GM21360 (cell line): Measurements from ENCODE around the gene CPE.
"Not testable (repeated sequence)": the region's sequence is repeated elsewhere in the genome, so short reads cannot be mapped to it uniquely, and the experiment has no call there.

ENCODE experiments used
- ATAC-seq: cut with Tn5 transposase; IDR thresholded peaks from one replicate; pipeline ENCODE4 v1.9.1; 2021; ENCODE audit warnings: mild to moderate bottlenecking, moderate library complexity; ENCODE audit not compliant: unreplicated experiment

CPE gene

DNA sequence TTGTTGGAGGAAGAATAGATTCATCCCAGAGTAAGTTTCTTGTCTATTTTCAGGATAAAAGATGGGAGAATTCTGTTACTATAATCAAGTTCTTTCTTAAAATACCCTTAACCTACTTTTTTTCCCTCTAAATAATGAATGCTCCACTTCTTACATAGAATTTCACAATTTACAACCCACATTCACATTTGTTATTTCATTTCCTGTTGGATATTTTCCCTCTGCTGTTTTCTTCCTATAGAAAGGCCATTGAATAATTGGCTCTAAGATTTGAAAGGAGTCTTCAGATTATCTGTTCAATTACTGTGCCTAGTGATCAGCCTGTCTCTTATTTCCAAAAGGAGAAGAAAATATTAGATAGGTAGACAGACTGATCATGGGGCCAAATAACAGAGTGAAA is 79.7 kb downstream of the CPE start:
- no peak for ATAC-seq

DNA sequence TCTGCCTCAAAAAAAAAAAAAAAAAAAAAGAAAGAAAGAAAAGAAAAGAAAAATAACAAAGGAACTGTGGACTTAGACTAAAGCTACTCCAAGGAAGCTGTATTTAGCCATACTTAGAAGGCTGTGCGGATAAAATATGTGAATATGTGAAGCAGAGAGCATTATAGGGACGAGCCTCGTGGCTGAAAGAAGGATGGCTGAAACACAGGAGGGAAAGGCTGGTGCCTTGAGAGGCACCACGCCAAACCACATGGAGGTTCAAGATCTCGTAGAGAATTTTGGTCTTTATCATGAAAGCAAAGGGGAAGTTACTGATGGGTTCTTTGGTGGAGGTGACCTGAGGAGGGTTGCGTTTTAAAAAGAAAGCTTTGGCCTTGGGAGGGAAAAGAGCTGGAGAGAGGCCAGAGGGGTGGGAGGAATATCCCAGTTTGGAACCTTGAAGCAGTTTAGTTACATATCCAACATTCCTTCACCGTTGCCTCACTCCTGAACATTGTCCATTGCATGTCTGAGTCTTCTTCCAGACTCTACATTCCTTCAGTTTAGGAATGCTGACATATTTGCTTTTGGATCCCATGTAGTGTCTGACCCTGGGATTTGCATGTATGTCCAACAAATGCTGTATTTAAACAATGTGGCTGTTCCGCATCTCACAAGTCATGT is 82.5 kb downstream of the CPE start:
- no peak for ATAC-seq

DNA sequence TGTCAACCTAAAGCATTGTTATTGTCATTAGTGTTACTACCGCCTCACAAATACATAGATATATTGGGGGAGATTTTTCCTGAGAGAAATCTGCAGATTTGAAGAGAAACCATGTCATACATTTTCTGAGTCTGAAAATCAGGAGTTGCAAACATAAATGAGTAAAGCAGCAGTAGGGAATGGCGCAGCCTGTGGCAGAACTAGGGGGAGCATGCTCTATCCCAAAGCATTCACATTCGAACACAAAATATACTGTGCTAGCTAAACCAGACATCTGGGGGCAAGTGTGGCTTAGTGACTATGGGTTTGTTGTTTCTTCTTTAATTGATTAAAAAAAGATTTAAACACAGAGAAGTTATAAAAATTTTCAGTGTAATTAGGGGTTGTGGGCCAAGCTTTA is 83.2 kb downstream of the CPE start:
- no peak for ATAC-seq

DNA sequence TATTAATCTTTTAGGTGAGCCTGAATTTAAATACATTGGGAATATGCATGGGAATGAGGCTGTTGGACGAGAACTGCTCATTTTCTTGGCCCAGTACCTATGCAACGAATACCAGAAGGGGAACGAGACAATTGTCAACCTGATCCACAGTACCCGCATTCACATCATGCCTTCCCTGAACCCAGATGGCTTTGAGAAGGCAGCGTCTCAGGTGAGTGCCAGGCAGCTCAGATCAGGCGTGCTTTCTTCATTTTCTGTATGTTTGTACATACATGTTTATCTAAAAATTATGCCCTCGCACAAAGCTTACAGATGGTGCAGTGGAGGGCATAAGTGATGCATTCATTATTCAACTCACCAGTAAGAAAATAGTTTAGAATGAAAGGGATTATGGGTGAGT is 85.6 kb downstream of the CPE start:
- peak; percentile 15 for ATAC-seq

DNA sequence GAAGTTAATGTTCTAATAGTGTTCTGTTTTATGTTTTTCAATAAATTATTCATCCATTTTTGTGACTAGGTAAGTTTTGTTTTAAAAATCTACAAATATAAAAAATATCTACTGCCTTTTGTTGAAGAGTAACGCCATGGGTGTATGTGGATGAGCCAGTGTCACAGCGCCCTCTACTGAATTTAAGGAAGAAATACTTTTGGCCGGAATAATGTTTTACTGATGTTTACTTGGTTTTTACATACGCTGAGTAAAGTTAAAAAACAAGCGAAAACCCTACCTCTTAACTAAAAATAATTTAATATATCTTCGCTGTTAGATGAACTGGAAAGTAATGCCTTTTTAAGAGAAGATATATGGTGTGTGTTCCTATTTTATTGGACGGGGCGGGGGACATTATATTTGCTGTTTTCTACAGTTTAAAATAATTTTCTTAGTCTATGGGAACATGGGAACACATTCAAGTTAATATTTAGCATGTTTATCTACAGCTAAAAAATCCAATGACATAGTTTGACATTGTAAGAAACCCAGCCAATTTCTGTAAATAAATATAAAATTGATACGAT is 86.1 kb downstream of the CPE start:
- ATAC-seq: peak; percentile 79

DNA sequence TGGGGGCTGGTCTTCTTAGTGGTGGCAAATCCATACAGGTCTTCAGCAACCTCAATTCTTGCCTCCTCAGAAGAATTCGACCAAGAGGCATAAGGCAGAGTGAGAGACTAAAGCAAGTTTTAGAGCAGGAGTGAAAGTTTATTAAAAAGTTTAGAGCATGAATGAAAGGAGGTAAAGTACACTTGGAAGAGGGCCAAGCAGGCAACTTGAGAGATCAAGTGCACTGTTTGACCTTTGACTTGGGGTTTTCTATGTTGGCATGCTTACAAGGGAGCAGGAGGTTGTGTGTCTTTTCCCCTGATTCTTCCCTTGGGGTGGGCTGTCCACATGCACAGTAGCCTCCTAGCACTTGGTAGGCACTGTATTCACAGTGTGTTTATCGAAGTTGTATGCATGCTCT is 91.2 kb downstream of the CPE start:
- ATAC-seq: no peak

DNA sequence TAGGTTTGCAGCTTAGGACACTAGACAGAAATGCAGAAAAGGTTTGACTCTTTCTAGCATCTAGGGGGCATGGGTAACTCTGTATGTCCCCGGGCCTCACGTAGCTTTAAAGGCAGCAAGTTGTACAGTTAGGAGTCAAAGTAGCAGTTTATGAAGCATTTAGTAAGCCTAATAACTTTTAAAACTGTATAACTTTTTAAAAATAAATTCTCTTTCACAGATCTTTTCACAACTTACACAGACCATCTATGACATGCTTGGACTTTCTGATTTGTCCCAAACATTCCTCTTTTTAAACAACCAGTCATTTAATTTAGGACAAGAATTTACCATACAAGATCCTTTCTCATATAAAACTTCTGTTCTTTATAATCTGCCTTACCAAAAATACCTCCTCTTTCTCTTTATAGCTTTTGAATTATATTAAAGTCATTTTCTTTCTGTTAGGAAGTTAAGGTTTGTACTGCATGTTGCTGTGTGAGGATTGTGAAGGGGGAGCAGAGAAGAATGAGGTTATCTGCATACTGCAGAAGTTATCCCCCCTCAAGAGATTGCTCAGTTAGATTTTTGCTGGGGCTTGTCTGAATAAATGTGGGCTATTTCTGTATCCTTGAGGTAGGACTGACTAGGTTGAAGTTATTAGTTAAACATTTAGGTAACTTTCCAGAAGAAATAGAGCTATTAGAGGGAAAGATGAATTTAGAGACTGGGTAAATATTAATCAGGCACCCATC is 94.3 kb downstream of the CPE start:
- no peak for ATAC-seq

DNA sequence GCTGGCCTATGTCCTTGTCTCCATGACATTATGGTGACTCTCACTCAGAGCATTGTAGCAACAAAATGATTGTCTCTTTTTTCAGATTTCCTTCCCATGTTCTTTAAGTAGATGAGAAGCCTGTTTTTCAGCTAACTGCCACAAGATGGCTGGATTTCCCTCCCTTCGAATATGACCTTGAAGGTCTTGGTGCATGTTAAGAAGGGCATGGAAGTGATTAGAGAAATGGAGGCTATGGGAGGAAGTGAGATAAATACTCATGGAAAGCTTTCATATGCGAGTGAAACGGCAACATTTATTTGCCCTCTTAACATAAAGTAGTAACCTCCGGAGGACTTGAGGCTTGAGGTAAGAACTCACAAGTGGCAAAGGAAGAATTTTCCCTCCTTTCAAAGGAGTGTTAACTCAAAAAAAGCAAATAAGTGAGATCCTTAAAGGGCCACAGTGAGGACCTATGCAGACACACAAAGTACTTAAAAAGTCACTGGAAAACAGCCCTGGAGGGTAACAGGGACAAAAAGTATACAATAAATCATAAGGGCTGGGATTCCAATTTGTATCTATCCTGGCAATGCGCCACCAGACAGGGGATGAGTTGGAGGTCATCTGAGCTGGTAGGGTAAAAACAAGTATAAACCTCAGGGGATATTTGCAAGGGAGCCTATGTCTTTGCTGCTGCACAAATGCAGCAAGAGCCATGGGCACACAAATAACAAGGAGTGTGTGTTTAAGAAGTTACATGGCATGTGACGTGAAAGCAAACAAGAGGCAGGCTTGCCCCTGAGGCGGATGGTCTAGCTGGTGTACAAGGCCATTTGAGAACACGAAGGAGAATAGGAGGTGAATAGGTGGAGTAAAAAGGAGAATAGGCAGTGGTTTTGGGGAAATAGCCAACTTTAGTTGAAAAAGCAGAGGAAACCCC is 96.2 kb downstream of the CPE start:
- ATAC-seq: no peak

DNA sequence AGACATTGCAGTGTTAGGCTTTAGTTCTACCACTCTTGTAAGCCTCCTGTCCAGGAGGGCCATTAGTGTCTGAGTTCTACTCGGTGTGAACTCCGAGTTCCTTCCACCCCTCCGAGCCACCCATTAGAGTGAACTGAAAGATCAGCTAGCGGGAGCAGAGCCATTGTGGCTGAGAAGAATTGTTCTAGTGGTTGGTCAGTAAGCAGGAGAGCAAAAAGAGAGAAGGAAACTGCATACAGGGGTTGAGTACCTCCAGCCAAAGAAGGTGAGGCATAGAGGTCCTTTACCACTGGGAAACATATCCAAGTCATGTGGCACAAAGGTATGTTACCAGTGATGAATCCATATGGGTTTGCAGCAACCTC is 96.9 kb downstream of the CPE start:
- no peak for ATAC-seq

DNA sequence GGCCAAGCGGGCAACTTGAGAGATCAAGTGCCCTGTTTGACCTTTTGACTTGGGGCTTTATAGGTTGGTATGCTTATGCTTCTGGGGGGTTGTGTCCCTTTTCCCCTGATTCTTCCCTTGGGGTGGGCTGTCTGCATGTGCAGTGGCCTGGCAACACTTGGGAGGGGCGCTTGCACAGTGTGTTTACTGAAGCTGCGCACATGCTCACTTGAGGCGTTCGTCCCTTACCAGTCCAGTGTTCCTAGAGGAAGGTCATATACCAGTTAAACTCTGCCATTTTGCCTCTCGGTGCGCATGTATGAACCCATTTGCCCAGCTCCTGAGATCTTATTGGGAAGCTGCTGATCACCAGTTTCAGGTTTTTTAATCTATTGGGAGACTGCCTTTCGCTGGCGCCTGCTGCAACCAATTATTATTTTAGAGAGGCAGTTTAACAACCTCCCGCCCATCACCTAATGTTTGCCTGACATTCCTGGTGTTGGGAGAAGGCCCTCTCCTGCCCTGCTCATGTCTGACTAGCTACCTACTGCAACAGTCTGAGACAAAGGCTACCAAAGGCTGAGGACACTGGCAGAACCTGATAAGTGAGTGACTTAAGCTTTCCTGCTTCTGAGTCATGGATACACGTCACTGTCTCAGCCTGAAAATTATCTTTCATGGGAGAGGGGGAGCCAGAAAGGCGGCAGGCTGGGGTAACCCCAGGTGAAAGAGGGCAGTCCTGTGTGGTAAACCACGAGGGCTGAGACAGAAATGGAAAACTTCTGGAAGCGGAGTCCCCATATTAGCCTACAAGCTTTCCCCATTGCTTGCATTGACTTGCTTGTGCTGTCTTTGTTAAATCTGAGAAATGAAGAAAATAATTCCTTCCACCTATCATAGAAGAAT is 97.6 kb downstream of the CPE start:
- ATAC-seq: no peak

DNA sequence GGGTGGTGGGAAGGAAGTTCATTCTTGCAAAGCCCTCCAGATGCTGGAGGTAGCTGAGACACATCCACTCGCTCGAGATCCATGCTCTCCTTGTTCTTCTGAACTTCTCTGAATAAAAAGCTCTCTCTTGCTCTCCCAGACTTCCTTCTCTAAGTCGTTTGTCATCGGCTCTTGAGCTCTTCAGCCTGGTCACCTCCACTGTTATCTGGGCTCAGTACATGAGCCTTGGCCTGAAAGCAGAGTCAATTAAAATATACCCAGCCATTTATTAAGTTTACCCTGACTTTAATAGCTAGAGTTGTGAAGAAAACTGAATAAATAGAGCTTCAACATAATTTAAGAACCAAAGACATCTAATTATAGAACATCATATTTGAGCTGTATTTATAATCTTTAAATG is 99.0 kb downstream of the CPE start:
- no peak for ATAC-seq

DNA sequence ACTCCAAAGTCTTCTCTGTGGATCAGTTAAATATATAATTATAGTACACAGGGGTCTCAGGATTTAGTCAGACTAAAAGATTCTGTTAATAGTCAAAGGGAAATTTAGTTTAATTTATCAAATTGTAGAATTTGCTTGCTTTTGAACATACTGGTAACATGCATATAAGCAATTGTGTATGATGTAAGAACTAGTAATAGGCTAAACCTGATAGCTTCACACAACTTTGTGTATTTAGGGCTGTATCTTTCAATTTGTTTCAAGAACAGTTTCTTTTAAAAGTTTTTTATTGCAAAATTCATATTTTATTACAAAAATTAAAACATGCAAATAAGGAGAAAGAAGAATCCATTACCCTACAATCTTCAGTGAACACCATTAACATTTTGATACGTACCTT is 99.5 kb downstream of the CPE start:
- ATAC-seq: no peak

DNA sequence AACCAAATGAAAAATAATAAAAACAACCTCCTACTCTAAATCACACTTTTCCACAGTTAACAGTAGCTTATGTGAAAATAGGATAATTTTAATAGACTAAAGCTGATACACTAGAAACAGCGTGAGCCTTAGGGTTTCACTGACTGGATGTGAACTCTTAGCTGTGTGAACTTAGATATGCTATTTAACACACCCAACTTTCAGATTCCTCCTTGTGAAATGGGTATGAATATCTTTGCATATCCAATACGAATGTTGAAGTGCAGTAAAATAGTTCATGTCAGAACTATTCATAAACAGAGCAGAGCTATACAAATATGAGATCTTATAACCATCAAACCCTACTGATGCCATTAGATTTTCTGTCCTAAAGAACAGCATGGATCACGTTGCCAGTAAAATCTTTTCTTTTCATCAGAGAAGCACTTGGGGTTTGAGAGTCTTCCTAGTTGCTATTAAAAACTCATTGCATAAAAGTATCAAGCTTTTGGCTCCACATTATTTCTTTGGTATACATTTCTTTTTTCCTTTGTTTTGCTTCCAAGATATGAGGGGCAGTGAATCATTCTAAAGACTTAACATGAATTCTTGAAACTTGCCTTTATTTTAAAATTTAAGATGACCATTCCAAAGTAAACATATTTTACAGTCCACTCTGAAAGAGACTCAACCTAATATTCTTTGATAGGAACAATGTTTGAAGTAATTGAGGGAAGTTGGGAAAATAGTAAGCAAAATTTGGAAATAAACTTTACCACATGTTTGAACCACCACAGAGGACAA is 102.4 kb downstream of the CPE start:
- no peak for ATAC-seq

DNA sequence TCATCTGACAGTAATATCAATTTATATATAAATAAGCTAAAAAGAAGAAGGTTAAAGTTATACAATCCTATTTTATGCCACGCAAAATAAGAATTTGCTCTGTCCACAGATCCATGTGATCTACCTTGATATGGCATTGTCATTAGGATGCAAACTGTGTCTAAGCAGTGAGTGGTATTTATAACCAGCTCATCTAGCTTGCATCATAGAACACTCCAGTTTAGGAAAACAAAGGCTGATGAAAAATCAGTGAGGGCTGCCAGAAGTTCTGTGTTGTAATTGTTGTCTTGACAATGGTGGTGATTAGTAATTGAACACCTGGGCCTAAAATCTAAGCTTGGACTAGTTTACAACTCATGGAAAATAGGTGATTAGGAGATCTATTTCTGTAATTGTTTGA is 111.0 kb downstream of the CPE start:
- no peak for ATAC-seq

DNA sequence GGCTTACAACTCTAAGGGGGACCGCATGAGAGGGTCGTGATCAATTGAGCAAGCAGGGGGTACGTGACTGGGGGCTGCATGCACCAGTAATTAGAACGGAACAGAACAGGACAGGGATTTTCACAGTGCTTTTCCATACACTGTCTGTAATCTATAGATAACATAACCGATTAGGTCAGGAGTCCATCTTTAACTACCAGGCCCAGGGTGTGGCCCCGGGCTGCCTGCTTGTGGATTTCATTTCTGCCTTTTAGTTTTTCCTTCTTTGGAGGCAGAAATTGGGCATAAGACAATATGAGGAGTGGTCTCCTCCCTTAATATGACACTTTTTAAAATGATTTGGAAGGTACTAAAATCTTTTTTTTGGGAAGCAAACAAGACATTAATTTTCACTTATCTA is 113.8 kb downstream of the CPE start:
- not testable (repeated sequence) for ATAC-seq

DNA sequence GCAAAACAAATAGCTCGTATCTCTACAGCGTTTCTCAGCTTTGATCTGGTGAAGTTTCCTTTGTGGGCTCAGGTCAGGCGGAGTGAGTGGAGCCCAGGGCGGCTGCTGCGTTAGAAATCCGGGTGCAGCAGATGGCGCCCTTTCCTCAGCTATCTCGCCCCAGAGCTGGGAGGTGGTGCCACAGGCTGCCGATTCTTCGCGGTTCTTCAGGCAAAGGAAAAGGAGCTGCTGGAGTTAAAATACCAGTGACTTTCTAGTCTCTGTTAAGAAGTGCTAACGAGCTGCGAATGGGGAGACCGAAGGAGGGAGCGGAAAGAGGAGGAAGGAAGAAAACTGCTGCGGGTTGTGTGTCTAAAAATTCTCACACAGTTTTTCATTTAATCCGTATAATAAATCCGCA is 114.6 kb downstream of the CPE start:
- ATAC-seq: peak; percentile 90

DNA sequence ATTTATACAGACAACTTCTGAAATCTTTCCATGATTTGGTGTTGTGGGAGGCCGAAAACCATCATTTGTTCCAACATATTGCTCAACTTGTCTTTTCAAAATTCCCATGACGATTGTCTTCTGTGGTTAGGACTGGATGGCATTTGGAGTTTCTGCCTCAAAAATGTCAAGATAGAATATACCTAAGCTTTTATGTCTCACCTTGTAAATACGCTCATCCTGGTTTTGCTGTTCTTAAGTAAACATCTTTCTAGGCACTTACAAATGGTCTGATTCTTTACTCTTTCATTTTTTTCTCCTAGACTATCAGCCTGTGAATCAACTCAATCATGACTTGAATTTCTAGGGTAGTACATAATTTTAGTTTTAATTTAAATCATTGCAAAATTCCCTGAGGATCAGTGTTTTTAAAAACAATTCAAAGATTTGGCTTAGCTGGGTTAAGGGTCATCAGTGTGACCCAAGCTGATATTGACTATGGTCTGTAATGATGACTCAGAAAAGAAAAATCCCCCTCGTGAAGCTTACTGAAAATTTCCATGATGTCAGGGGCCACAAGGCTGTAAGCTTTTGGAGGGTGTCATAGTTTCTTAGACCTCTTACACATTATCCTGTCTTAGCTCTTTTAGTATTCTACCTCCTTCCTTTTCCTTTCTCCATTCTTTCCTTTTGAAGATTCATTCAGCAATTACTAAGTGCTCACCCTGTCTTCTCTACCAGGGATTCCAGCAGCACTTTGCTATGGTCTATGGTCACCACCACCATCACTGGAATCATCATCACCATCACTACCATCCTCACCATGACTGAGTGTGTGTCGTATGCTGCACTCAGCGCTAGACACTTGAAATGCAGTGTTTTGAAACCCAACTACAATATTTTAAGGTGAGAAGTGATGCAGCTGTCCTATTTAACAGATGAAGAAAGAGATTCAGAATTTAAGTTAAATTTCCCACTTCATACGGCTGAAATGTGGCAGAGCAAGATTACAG is 124.4 kb downstream of the CPE start:
- peak; percentile 74 for ATAC-seq

DNA sequence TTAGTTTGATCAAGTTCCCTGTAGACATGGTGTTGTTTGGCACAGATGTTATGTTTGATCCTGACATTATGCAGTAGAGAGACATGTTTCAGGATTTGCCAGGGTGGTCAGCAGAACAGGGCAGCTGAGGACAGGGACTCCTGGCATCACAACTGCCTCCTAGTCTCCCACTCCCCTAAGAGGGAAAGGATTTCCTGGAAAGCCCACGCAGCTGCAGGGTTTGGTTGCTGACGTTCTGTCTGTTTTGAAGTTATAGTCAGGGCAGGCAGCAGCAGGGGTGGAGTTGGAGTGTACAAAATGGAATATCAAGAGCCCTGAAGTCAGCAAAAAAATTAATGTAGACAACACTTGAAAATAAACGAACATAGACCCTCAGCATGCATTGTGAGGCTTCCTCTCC is 125.4 kb downstream of the CPE start:
- no peak for ATAC-seq
